Parathyroid adenoma (tissue), 2 donors: Measurements from ENCODE around the gene SHOC2.

Experiments
- H2AFZ ChIP-seq: fragments of 300-600 bp; sonication (generic); one replicate; pipeline ENCODE4 v1.7.0; 2017; ENCODE audit warnings: antibody characterized with exemption, mild to moderate bottlenecking
- H3K27ac ChIP-seq: fragments of 300-600 bp; sonication (generic); one replicate; pipeline ENCODE4 v1.7.0; 2017
- H3K27me3 ChIP-seq: fragments of 300-600 bp; sonication (generic); one replicate; pipeline ENCODE4 v1.7.0; 2017; ENCODE audit warnings: low read length; ENCODE audit not compliant: control insufficient read depth, insufficient read depth
- H3K36me3 ChIP-seq: fragments of 300-600 bp; sonication (generic); one replicate; pipeline ENCODE4 v1.7.0; 2017; ENCODE audit warnings: low read length; ENCODE audit not compliant: control insufficient read depth, insufficient read depth
- H3K4me1 ChIP-seq: fragments of 300-600 bp; sonication (generic); one replicate; pipeline ENCODE4 v1.7.0; 2017; ENCODE audit warnings: control low read depth
- H3K4me2 ChIP-seq: fragments of 300-600 bp; sonication (generic); one replicate; pipeline ENCODE4 v1.7.0; 2017; ENCODE audit warnings: low read length
- H3K4me3 ChIP-seq: fragments of 300-600 bp; sonication (generic); one replicate; pipeline ENCODE4 v1.7.0; 2017; ENCODE audit warnings: low read depth, low read length
- H3K79me2 ChIP-seq: fragments of 300-600 bp; sonication (generic); one replicate; pipeline ENCODE4 v1.7.0; 2017; ENCODE audit warnings: control low read depth
- H3K9ac ChIP-seq: fragments of 300-600 bp; sonication (generic); one replicate; pipeline ENCODE4 v1.7.0; 2017; ENCODE audit warnings: mild to moderate bottlenecking
- H3K9me3 ChIP-seq: fragments of 300-600 bp; sonication (generic); one replicate; pipeline ENCODE4 v1.7.0; 2017; ENCODE audit warnings: low read length; ENCODE audit not compliant: control insufficient read depth
- TF ChIP-seq, protein P1 (sequence below): fragments of 300-600 bp; sonication (generic); IDR thresholded peaks from one replicate; pipeline ENCODE4 v1.7.0; 2017; ENCODE audit warnings: antibody characterized with exemption, mild to moderate bottlenecking
- donor health status: primary hyperparathyroidism.

SHOC2 gene

GRCh38 chr10:110919349-110919931 is at the start of gene SHOC2:
TSS of gene SHOC2 (plus strand) at chr10:110919604. CDS start at chr10:110964359, 44,755 bp downstream.
- H3K4me1 ChIP-seq, result peaks cover 24% of the 10 kb centered on the region
- TF ChIP-seq, protein P1, sequence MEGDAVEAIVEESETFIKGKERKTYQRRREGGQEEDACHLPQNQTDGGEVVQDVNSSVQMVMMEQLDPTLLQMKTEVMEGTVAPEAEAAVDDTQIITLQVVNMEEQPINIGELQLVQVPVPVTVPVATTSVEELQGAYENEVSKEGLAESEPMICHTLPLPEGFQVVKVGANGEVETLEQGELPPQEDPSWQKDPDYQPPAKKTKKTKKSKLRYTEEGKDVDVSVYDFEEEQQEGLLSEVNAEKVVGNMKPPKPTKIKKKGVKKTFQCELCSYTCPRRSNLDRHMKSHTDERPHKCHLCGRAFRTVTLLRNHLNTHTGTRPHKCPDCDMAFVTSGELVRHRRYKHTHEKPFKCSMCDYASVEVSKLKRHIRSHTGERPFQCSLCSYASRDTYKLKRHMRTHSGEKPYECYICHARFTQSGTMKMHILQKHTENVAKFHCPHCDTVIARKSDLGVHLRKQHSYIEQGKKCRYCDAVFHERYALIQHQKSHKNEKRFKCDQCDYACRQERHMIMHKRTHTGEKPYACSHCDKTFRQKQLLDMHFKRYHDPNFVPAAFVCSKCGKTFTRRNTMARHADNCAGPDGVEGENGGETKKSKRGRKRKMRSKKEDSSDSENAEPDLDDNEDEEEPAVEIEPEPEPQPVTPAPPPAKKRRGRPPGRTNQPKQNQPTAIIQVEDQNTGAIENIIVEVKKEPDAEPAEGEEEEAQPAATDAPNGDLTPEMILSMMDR, result peak; percentile 33

GRCh38 chr10:110870823-110871297 is 48.5 kb upstream of the SHOC2 start:
- Histone ChIP-seq H3K4me1 (peaks cover 41% of the 10 kb centered on the region), H3K4me3 (peak overlapping the region; percentile 82), H3K27ac (peak overlapping the region; percentile 100)

More at GRCh38 chr10:110919349-110919931, at the start of gene SHOC2:
- peak within 1 kb of the TSS; percentile 78 for H3K9ac ChIP-seq
- H3K4me3 ChIP-seq, result peak within 1 kb of the TSS; percentile 89
- H3K27ac ChIP-seq, result peak within 1 kb of the TSS; percentile 99
- peaks cover 3% of the 10 kb centered on the region for H3K79me2 ChIP-seq
- no peaks in the 10 kb centered on the region for H3K9me3 ChIP-seq
- no peaks in the 10 kb centered on the region for H3K27me3 ChIP-seq
- H3K36me3 ChIP-seq, result no peaks in the 10 kb centered on the region
- H2AFZ ChIP-seq, result peak within 1 kb of the TSS; percentile 87
- H3K4me2 ChIP-seq, result peak within 1 kb of the TSS; percentile 97

GRCh38 chr10:110871298-110872084 is 47.9 kb upstream of the SHOC2 start, which contains the start of gene PDCD4:
TSS of gene PDCD4 (plus strand) at chr10:110871928. CDS start at chr10:110876028, 4,100 bp downstream.
- Histone ChIP-seq H3K4me1 (peaks cover 36% of the 10 kb centered on the region), H3K27ac (peak within 1 kb of the TSS; percentile 100), H2AFZ (peak within 1 kb of the TSS; percentile 84)

More at GRCh38 chr10:110870823-110871297, 48.5 kb upstream of the SHOC2 start:
- H3K9ac ChIP-seq, result peak overlapping the region; percentile 47
- peaks cover 14% of the 10 kb centered on the region for H3K36me3 ChIP-seq
- H2AFZ ChIP-seq, result peak overlapping the region; percentile 84
- peaks cover 31% of the 10 kb centered on the region for H3K79me2 ChIP-seq
- peak overlapping the region; percentile 69 for H3K4me2 ChIP-seq
- TF ChIP-seq, protein P1, result no peak
- no peaks in the 10 kb centered on the region for H3K9me3 ChIP-seq
- no peaks in the 10 kb centered on the region for H3K27me3 ChIP-seq

GRCh38 chr10:110872145-110872983 is 47.0 kb upstream of the SHOC2 start:
- H3K9me3 ChIP-seq, result no peaks in the 10 kb centered on the region
- peak overlapping the region; percentile 99 for H3K9ac ChIP-seq
- TF ChIP-seq, protein P1, result peak; percentile 34
- peak overlapping the region; percentile 82 for H3K4me3 ChIP-seq
- peaks cover 38% of the 10 kb centered on the region for H3K79me2 ChIP-seq
- peaks cover 27% of the 10 kb centered on the region for H3K4me1 ChIP-seq
- peak overlapping the region; percentile 100 for H3K27ac ChIP-seq
- H3K36me3 ChIP-seq, result peaks cover 14% of the 10 kb centered on the region
- no peaks in the 10 kb centered on the region for H3K27me3 ChIP-seq
- peak overlapping the region; percentile 84 for H2AFZ ChIP-seq
- H3K4me2 ChIP-seq, result peak overlapping the region; percentile 94

More at GRCh38 chr10:110871298-110872084, 47.9 kb upstream of the SHOC2 start, which contains the start of gene PDCD4:
- Histone ChIP-seq H3K79me2 (peaks cover 35% of the 10 kb centered on the region), H3K9ac (peak within 1 kb of the TSS; percentile 99), H3K9me3 (no peaks in the 10 kb centered on the region), H3K4me3 (peak within 1 kb of the TSS; percentile 82), H3K36me3 (peaks cover 14% of the 10 kb centered on the region), H3K27me3 (no peaks in the 10 kb centered on the region), H3K4me2 (peak within 1 kb of the TSS; percentile 94)
- TF ChIP-seq, protein P1, result no peak
